ENCODE results near the gene GART.
"Not testable (repeated sequence)": the region's sequence is repeated elsewhere in the genome, so short reads cannot be mapped to it uniquely, and the experiment has no call there.

DNA sequence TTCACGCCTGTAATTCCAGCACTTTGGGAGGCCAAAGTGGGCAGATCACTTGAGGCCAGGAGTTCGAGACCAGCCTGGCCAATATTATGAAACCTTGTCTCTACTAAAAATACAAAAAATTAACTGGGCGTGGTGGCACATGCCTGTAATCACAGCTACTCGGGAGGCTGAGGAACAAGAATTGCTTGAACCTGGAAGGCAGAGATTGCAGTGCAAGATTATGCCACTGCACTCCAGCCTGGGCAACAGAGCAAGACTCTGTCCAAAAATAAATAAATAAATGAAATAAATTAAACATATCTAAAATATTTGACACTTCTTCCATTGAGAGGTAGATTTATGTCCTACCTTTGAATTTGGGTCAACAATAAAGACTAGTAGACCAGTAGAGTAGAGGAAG lies 72.7 kb downstream of the GART start:
- TF ChIP-seq, protein P1, sequence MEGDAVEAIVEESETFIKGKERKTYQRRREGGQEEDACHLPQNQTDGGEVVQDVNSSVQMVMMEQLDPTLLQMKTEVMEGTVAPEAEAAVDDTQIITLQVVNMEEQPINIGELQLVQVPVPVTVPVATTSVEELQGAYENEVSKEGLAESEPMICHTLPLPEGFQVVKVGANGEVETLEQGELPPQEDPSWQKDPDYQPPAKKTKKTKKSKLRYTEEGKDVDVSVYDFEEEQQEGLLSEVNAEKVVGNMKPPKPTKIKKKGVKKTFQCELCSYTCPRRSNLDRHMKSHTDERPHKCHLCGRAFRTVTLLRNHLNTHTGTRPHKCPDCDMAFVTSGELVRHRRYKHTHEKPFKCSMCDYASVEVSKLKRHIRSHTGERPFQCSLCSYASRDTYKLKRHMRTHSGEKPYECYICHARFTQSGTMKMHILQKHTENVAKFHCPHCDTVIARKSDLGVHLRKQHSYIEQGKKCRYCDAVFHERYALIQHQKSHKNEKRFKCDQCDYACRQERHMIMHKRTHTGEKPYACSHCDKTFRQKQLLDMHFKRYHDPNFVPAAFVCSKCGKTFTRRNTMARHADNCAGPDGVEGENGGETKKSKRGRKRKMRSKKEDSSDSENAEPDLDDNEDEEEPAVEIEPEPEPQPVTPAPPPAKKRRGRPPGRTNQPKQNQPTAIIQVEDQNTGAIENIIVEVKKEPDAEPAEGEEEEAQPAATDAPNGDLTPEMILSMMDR (IDR thresholded peaks at IDR 0.05): not testable (repeated sequence)
- not testable (repeated sequence) for TF ChIP-seq POLR2AphosphoS5 (IDR thresholded peaks at IDR 0.05)
